GM21825 (cell line): ENCODE results near the gene DNER.
"Not testable (repeated sequence)": the region's sequence is repeated elsewhere in the genome, so short reads cannot be mapped to it uniquely, and the experiment has no call there.

Experiments
- ATAC-seq: cut with Tn5 transposase; IDR thresholded peaks from one replicate; pipeline ENCODE4 v1.9.1; 2021; ENCODE audit warnings: mild to moderate bottlenecking, moderate library complexity; ENCODE audit not compliant: unreplicated experiment

DNER gene

GRCh38 chr2:229511524-229511923 lies 202.8 kb downstream of the DNER start:
- ATAC-seq = no peak

DNA sequence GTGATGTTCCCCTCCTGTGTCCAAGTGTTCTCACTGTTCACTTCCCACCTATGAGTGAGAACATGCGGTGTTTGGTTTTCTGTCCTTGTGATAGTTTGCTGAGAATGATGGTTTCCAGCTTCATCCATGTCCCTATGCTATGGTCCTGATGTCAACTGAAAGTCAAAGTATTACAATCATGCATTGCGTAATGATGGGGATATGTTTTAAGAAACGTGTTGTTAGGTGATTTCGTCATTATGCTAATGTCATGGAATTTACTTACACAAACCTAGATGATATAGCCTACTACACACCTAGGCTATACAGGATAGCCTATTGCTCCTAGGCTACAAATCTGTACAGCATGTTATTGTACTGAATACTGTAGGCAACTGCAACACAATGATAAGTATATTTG lies 207.7 kb downstream of the DNER start:
- ATAC-seq = not testable (repeated sequence)

DNA sequence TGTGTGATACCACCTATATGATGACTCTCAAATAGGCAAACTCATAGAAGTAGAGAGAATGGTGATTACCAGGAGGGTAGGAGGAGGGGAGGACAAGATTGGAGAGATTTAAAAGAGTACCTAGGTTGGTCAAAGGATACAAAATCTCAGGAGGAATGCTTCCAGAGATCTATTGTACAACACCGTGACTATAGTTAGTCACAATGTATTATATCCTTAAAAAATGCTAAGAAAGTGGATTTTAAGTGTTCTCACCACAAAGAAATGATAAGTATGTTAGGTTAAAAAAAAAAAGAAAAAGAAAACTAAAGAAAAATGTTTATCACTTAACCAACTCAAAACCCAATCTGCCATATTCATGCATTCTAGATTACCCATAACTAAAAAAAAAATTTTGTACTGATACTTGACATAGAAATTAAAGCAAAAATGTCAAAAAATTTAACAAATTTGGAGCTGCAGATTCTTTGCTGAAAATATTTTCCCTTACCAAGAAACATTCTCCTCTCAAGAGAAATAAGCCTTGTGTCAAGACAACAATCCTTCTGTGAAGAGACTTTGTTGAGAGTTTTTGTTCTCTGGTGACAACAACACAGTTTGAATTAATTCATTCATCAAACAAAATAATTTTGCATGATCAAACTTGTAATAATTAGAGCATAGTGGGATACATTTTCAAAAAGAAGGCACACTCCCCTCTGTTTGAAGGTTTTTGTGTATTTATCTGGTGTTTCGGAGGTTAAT lies 213.1 kb downstream of the DNER start:
- no peak for ATAC-seq

DNA sequence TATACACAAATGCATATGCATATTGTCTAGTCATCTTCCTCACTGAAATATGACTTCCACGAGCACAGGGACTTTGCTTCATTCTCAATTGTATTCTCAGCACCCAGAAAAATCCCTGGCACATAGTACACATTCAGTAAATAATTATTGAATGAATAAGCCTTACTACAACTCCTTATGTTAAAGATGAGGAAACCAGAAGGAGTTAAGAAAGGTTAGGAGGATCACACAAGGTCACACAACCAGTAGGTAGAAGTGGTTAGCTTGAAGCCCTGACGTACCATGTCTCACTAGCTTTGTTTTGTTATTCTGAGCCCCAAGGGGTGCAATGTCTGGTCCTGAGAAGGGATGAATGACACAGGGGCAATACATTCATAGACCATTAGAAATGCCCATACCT lies 222.3 kb downstream of the DNER start:
- no peak for ATAC-seq

DNA sequence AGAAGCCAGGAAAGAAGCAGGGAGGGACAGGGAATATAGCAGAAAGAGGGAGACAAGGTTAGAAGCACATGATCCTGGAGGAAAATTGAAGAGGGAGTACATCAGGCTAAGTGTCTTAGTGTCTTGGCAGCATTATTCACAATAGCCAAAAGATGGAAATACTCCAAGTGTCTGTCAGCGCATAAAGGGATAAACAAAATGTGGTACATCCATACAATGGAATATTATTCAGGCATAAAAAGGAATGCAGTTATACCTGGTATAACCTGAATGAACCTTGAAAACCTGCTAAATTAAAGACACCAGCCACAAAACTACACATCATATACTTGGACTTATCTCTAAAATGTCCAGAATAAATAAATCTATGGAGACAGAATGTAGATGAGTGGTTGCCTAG lies 224.2 kb downstream of the DNER start:
- no peak for ATAC-seq

DNA sequence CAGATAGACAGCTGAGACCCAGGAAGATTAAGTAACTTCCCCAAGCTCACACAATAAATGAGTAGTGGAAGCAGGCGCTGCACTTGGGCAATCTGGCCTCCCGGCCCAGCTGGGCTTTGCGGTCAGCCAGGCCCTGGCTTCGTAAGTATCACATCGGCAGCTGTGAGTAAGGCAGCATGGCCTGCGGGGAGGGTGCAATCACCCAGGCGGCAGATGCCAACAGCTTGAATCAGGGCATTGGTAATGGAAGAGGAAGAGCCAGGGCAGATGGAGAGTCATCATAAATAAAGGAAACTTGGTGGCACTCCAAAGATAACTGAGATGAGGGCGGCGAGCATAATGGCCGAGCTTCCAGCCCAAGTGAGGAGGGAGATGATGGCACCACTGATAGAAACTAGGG lies 225.3 kb downstream of the DNER start:
- ATAC-seq = no peak

GRCh38 chr2:229488232-229488631 lies 226.1 kb downstream of the DNER start:
- no peak for ATAC-seq

GRCh38 chr2:229486673-229487072 lies 227.7 kb downstream of the DNER start:
- ATAC-seq = no peak

DNA sequence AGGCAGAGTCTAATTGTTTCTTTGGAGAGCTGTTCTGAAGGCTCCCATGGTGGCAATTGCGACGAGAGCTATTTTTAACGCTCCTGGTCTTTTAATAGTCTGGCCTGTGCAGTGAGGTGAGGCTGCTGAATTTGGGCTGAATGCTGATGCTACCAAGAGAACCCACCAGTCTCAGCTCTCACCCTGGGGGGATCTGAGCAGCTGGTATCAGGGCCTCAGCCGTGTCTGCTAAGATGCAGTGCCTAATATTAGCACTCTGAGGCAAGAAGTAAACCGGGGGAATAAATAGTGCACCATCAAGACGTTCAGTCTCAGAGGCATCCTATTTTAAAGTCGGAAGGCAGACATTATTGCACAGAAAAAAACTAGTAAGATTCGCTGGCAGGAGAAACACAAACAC lies 228.5 kb downstream of the DNER start:
- ATAC-seq = no peak

DNA sequence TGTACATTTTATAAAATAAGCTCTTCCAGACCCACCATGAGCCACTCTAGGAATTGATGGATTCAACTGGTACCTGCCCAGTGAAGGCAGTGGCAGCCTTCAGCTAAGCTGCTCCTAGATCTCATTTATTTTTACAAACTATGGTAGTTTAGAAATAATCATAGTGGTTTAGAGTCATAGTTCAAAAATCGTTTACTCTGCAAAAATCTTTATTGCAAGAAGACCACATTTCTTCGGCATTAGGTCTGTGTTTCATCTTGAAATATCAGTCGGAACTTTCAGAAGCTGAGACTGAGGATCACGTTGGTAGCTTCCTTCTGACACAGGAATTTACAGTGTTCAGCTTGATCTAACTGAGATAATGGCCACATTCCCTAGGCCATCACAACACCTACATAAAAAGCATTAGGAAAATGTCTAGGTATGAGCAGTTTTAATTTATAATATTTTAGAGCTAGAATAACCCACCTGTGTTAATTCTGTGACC lies 237.0 kb downstream of the DNER start:
- ATAC-seq = no peak

- ATAC-seq = no peak
These were observed 238.6 kb downstream of the DNER start for GRCh38 chr2:229475778-229476177.

GRCh38 chr2:229474125-229474524 lies 240.2 kb downstream of the DNER start:
- ATAC-seq = no peak

GRCh38 chr2:229470781-229471180 lies 243.6 kb downstream of the DNER start:
- ATAC-seq = no peak

DNA sequence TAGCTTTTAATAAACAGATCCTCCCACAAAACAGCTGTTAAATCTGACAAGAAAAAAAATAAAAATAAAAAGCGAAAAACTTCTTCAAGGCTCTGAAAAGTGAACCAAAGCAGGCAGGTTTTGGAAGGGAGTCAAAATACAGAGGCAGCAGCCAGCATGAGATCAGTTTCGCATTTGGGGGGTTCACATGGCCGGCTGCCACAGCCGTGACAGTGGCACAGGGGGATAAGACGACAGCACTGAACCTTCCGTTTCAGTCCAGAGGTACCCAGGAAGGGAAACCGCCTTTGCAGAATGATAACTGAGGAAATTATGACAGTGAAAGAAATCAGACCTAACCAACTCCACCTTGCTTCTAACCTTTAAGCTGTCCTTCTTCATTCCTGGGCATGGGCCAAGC lies 246.6 kb downstream of the DNER start:
- no peak for ATAC-seq

DNA sequence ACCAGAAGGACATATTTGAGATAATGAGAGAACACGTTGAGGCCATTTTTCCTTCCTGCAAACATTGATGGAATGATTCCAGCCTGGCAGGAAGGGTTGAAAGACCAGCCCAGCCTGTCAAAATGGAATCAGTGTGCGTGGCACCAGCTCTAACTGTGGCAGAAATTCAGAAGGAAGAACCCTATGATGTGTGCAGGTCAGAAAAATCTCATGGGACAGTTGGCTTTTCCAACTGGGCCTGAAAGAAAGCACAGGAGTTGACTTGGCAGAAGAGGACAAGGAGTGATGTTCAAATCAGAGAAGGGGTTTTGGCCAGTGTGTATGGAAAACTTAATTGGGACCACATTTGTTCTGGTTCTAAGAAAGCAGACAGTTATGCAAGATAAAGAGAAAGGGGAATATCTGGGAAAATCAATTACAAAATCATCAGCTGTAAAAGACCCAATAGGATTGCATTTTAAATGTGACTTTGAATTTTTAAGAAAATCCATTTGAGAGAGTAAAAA lies 250.5 kb downstream of the DNER start:
- no peak for ATAC-seq

GRCh38 chr2:229462112-229462511 lies 252.2 kb downstream of the DNER start:
- no peak for ATAC-seq

DNA sequence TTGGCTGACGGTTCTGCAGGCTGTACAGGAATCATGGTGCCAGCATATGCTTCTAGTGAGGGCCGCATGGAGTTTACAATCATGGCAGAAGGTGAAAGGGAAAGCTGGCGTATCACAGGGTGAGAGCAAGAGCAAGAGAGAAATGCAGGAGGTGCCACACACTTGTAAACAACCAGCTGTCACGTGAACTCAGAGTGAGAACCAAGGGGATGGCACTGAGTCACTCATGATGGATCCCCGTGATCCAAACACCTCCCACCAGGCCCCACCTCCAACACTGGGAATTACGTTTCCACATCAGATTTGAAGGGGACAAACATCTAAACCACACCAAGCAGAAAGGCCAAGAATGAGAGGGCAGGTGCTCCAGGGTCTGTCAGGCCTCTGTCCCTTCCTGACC lies 258.3 kb downstream of the DNER start:
- no peak for ATAC-seq

- no peak for ATAC-seq
These were observed 259.3 kb downstream of the DNER start for GRCh38 chr2:229454934-229455631.

GRCh38 chr2:229453230-229453629 lies 261.1 kb downstream of the DNER start:
- ATAC-seq = no peak

- no peak for ATAC-seq
These were observed 262.5 kb downstream of the DNER start for GRCh38 chr2:229451852-229452251.

- no peak for ATAC-seq
These were observed 267.1 kb downstream of the DNER start for GRCh38 chr2:229447227-229447626.

- ATAC-seq = no peak
These were observed 268.0 kb downstream of the DNER start for GRCh38 chr2:229446350-229446749.
